PC-9 (cell line): ENCODE results near the gene PPP2R1B. TPM values are rescaled to one million over a fixed set of nuclear protein-coding genes. Genes with fewer than 3 reads are reported as not detected.
A peak's percentile ranks its signal among the peaks of the same experiment; 100 is the strongest.

ENCODE experiments used
- BruUV-seq: library from RNA; stranded (reverse); fragments of 400-500 nt; replicated peaks from 2 replicates; lab custom pipeline; 2021; lab: Mats Ljungman, UMichigan
- CTCF ChIA-PET: fragments of 300-600 bp; sonication (Branson Sonifier 250); formaldehyde crosslinking; loops from one replicate; lab custom pipeline; 2022; ENCODE audit warnings: antibody characterized with exemption; lab: Charles Lee
- POLR2A ChIA-PET: fragments of 300-600 bp; sonication (Branson Sonifier 250); formaldehyde crosslinking; loops from one replicate; lab custom pipeline; 2022; ENCODE audit warnings: antibody characterized with exemption; ENCODE audit not compliant: unreplicated experiment; lab: Charles Lee
- DNase-seq, 2 experiments: peaks; one replicate each; pipeline versions ENCODE4 v3.0.0 to v3.0.0-alpha.2; 2015 to 2022; ENCODE audit warnings: mixed read lengths in 1 of 2
- H2AFZ ChIP-seq: fragments of 200-600 bp; sonication (generic); 2 replicates; pipeline ENCODE4 v1.8.1; 2017; ENCODE audit warnings: antibody characterized with exemption
- H3F3A ChIP-seq: fragments of 200-600 bp; sonication (generic); 2 replicates; pipeline ENCODE4 v1.8.1; 2017; ENCODE audit warnings: antibody characterized with exemption, mild to moderate bottlenecking, low read depth; ENCODE audit not compliant: insufficient read depth
- H3K27ac ChIP-seq: fragments of 200-600 bp; sonication (generic); 2 replicates; pipeline ENCODE4 v1.6.1; 2016; ENCODE audit warnings: mixed run types
- H3K27me3 ChIP-seq: fragments of 200-600 bp; sonication (generic); 2 replicates; pipeline ENCODE4 v1.6.1; 2016; ENCODE audit warnings: low read depth, mixed run types; ENCODE audit not compliant: insufficient read depth
- H3K36me3 ChIP-seq: fragments of 200-600 bp; sonication (generic); 2 replicates; pipeline ENCODE4 v1.6.1; 2016; ENCODE audit warnings: low read depth, mixed run types
- H3K4me1 ChIP-seq: fragments of 200-600 bp; sonication (generic); replicated peaks from 2 replicates; pipeline ENCODE4 v1.6.1; 2016; ENCODE audit warnings: mixed run types; ENCODE audit not compliant: insufficient read depth
- H3K4me2 ChIP-seq: fragments of 200-600 bp; sonication (generic); 2 replicates; pipeline ENCODE4 v1.6.1; 2017; ENCODE audit warnings: mixed run types
- H3K4me3 ChIP-seq: fragments of 200-600 bp; sonication (generic); 2 replicates; pipeline ENCODE4 v1.6.1; 2016; ENCODE audit warnings: mixed run types
- H3K79me2 ChIP-seq: fragments of 200-600 bp; sonication (generic); 2 replicates; pipeline ENCODE4 v1.6.1; 2017; ENCODE audit warnings: low read depth, mixed run types
- H3K9me2 ChIP-seq: fragments of 200-600 bp; sonication (generic); 2 replicates; pipeline ENCODE4 v1.8.1; 2017; ENCODE audit warnings: mild to moderate bottlenecking; ENCODE audit not compliant: insufficient read depth
- H3K9me3 ChIP-seq: fragments of 200-600 bp; sonication (generic); 2 replicates; pipeline ENCODE4 v1.8.1; 2016; ENCODE audit warnings: low read depth; ENCODE audit not compliant: insufficient read depth
- H4K20me1 ChIP-seq: fragments of 200-600 bp; sonication (generic); 2 replicates; pipeline ENCODE4 v1.8.1; 2017; ENCODE audit not compliant: insufficient read depth
- CTCF ChIP-seq: fragments of 200-600 bp; sonication (generic); conservative IDR thresholded peaks from 2 replicates; pipeline ENCODE4 v1.6.1; 2017; ENCODE audit warnings: mixed run types, antibody characterized with exemption, mild to moderate bottlenecking, moderate library complexity
- EZH2 ChIP-seq: fragments of 200-600 bp; sonication (generic); IDR thresholded peaks from 2 replicates; pipeline ENCODE4 v1.8.0; 2017; ENCODE audit warnings: antibody characterized with exemption, low read depth
- intact Hi-C: fragments of 100-400 bp; cut with micrococcal nuclease; formaldehyde crosslinking; loops from one replicate; pipeline ENCODE4 v1.10.0; 2022; ENCODE audit not compliant: unreplicated experiment
- total RNA-seq: library from RNA; stranded (reverse); gene quantifications from 2 replicates; pipeline ENCODE4 v1.2.3, GENCODE V29; 2021

Gene PPP2R1B
- total RNA-seq, 1 experiment from 2014 or later, result 36.4 TPM

GRCh38 chr11:111722501-111722900, 43.7 kb downstream of the PPP2R1B start:
- H3K36me3 ChIP-seq, result peaks cover 41% of the 10 kb centered on the region
- H3K79me2 ChIP-seq, result no peaks in the 10 kb centered on the region
- no peaks in the 10 kb centered on the region for H3K9me2 ChIP-seq
- H3K4me1 ChIP-seq, result no peaks in the 10 kb centered on the region
- H3F3A ChIP-seq, result no peaks in the 10 kb centered on the region; the same call in 1 of the 2 replicates
- TF ChIP-seq EZH2 (no peak), CTCF (no peak)
- H3K4me3 ChIP-seq, result no peak overlapping the region
- ChIA-PET CTCF (interaction anchor here (0.6 kb wide), 1 partner anchor 101 kb away, joined by 3 read pairs; no protein-coding TSS in a partner anchor), POLR2A (no interaction called here)
- H3K4me2 ChIP-seq, result no peak overlapping the region
- BruUV-seq, result no TSS peak
- H3K27me3 ChIP-seq, result no peaks in the 10 kb centered on the region
- H3K27ac ChIP-seq, result no peak overlapping the region
- no peaks in the 10 kb centered on the region for H4K20me1 ChIP-seq
- DNase-seq, result no peak
- intact Hi-C loops, result no loop called here
- no peak overlapping the region for H2AFZ ChIP-seq
- no peaks in the 10 kb centered on the region for H3K9me3 ChIP-seq

GRCh38 chr11:111720801-111721494, 45.2 kb downstream of the PPP2R1B start:
- H3K4me3 ChIP-seq, result no peak overlapping the region
- no TSS peak for BruUV-seq
- no peak overlapping the region for H2AFZ ChIP-seq
- ChIA-PET POLR2A (no interaction called here), CTCF (no interaction called here)
- no peaks in the 10 kb centered on the region for H3K27me3 ChIP-seq
- TF ChIP-seq EZH2 (no peak), CTCF (no peak)
- H3K9me2 ChIP-seq, result no peaks in the 10 kb centered on the region
- no peak overlapping the region for H3K4me2 ChIP-seq
- no peaks in the 10 kb centered on the region for H3K9me3 ChIP-seq
- H3K4me1 ChIP-seq, result no peaks in the 10 kb centered on the region
- H3K36me3 ChIP-seq, result peaks cover 41% of the 10 kb centered on the region
- H3K79me2 ChIP-seq, result no peaks in the 10 kb centered on the region
- no peaks in the 10 kb centered on the region for H3F3A ChIP-seq
- no peaks in the 10 kb centered on the region for H4K20me1 ChIP-seq
- H3K27ac ChIP-seq, result no peak overlapping the region
- intact Hi-C loops, result no loop called here
- DNase-seq, result peak in 1 of 2 experiments; percentile 29

- no peak overlapping the region for H2AFZ ChIP-seq
- no peaks in the 10 kb centered on the region for H4K20me1 ChIP-seq
- H3K9me2 ChIP-seq, result no peaks in the 10 kb centered on the region
- H3K9me3 ChIP-seq, result no peaks in the 10 kb centered on the region
- H3K79me2 ChIP-seq, result no peaks in the 10 kb centered on the region
- H3K36me3 ChIP-seq, result peaks cover 33% of the 10 kb centered on the region
- no peaks in the 10 kb centered on the region for H3F3A ChIP-seq
- intact Hi-C loops, result no loop called here
- no peaks in the 10 kb centered on the region for H3K4me1 ChIP-seq
- no peak overlapping the region for H3K4me2 ChIP-seq
- BruUV-seq, result no TSS peak
- H3K27me3 ChIP-seq, result no peaks in the 10 kb centered on the region
- TF ChIP-seq EZH2, result no peak
- TF ChIP-seq CTCF, result no peak
- DNase-seq, result peak in 1 of 2 experiments; percentile 29
- H3K4me3 ChIP-seq, result no peak overlapping the region
- POLR2A ChIA-PET, result no interaction called here
- no peak overlapping the region for H3K27ac ChIP-seq
- CTCF ChIA-PET, result no interaction called here
Observed at GRCh38 chr11:111719379-111719778, 46.8 kb downstream of the PPP2R1B start.
